Hematopoietic multipotent progenitor cell treated with erythropoietin and hydrocortisone succinate and interleukin-3 and kit ligand, for 8 days (in vitro differentiated cells): ENCODE measurements around the gene PSMB10.

Experiments
- DNase-seq: peaks from one replicate; pipeline ENCODE4 v3.0.0-alpha.2; 2015

The PSMB10 gene

GRCh38 chr16:67888331-67888730 lies 48.3 kb downstream of the PSMB10 start:
- no peak for DNase-seq

GRCh38 chr16:67886387-67886786 lies 50.3 kb downstream of the PSMB10 start:
- no peak for DNase-seq

DNA sequence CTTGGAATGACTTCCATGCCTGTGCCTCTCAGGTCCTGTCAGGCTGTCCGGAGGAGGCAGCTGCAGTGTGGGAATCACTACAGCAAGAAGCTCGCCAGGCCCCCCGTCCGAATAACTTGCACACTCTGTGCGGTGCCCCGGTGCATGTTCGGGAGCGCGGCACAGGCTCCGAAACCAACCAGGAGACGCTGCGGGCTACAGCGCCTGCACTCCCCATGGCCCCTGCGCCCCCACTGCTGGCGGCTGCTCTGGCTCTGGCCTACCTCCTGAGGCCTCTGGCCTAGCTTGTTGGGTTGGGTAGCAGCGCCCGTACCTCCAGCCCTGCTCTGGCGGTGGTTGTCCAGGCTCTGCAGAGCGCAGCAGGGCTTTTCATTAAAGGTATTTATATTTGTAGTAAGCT lies 50.7 kb downstream of the PSMB10 start:
- no peak for DNase-seq

- no peak for DNase-seq
These were observed 51.1 kb downstream of the PSMB10 start for GRCh38 chr16:67885545-67885944.

GRCh38 chr16:67884684-67885083 lies 52.0 kb downstream of the PSMB10 start, which contains the start of gene NRN1L:
Gene NRN1L, plus strand, starts transcription at chr16:67884885. Its CDS starts 19 bp downstream, at chr16:67884904.
- DNase-seq, result no peak
